ENCODE results near the gene RBFOX2. TPM values are rescaled to one million over a fixed set of nuclear protein-coding genes. Genes with fewer than 3 reads are reported as not detected.

RBFOX2 gene
- total and polyA plus RNA-seq, 2 of the 13 experiments (the other 11 are each of a cell fraction or from before 2014, with no cell fraction given): 37.3 to 40.4 TPM

DNA sequence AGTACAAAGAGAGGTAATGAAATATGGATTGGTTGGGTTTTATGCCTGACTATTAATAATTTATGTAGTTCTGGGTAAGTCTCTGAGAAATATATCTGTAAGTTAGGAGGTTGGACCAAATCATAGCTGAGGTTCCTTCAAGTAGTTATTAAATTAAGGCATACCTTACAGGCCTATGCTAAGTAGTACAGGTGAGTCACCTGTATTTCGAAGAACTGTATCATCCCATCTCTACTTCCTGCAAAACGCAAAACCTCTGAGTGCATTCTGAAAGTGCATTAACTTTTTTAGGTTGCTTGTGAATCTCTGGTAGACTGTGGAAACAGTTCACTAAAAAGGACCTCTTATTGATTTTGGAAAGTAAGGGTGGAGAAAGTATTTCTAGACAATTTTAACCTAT is 273.9 kb downstream of the RBFOX2 start:
- Histone ChIP-seq H3K79me2 (ENCODE audit: insufficient read depth, low read length) (no peaks in the 10 kb centered on the region), H4K20me1 (ENCODE audit: insufficient read depth, low read length) (no peaks in the 10 kb centered on the region), H3K4me1 (ENCODE audit: insufficient read depth, low read length) (peaks cover 8% of the 10 kb centered on the region), H3K4me3 (replicated peaks in 1 of 3; ENCODE audit: insufficient read depth in 1 of 3, low read depth in 2 of 3, low read length in 3 of 3) (no peak overlapping the region), H3K4me2 (ENCODE audit: low read depth, low read length) (no peak overlapping the region), H3K27me3 (ENCODE audit: control insufficient read depth in 1 of 2, insufficient read depth in 2 of 2, low read length in 2 of 2) (no peaks in the 10 kb centered on the region), H3K27ac (ENCODE audit: extremely low read length, insufficient read depth, low read length) (no peak overlapping the region), H3K9ac (ENCODE audit: insufficient read depth, low read depth, low read length) (no peak overlapping the region), H3K36me3 (replicated peaks in 1 of 2; ENCODE audit: control insufficient read depth in 1 of 2, insufficient read depth in 2 of 2, low read length in 2 of 2) (peaks cover 7 to 9% of the 10 kb centered on the region in 2 experiments), H3K9me3 (ENCODE audit: low read length) (no peaks in the 10 kb centered on the region), H2AFZ (ENCODE audit: low read length) (no peak overlapping the region)
- intact Hi-C loops (cut with micrococcal nuclease; ENCODE audit: unreplicated experiment) (no loop called here), in situ Hi-C loops (cut with HindIII; ENCODE audit: extremely low pct_ligation_motif_present, low pct_unique_long_range_greater_than_20kb) (no loop called here)
- ChIA-PET CTCF (ENCODE audit: low intra/inter-chr PET ratio, low total read pairs) (no interaction called here), POLR2A (no interaction called here)
- 98% methylated on average over 2 of the region's 2 CpGs for whole genome bisulfite sequencing (ENCODE audit: low lambda C conversion rate)
- TF ChIP-seq SOX13 (IDR thresholded peaks at IDR 0.05) (no peak), SOX13 (CRISPR knock-in tag; conservative IDR thresholded peaks at IDR 0.05 in 1 of 2, IDR thresholded peaks at IDR 0.05 in 1 of 2) (no peak), SSRP1 (CRISPR knock-in tag; IDR thresholded peaks at IDR 0.05) (no peak), PLRG1 (conservative IDR thresholded peaks at IDR 0.05) (no peak)
- ATAC-seq (no peak), FAIRE-seq (no peak), DNase-seq (ENCODE audit: low spot score) (no peak)
- no TSS peak for BruUV-seq (replicated peaks)

GRCh38 chr22:35752863-35753189 is 275.8 kb downstream of the RBFOX2 start:
- Histone ChIP-seq H3K4me3 (replicated peaks in 1 of 3; ENCODE audit: insufficient read depth in 1 of 3, low read depth in 2 of 3, low read length in 3 of 3) (no peak overlapping the region), H3K27ac (ENCODE audit: extremely low read length, insufficient read depth, low read length) (no peak overlapping the region), H3K4me1 (ENCODE audit: insufficient read depth, low read length) (peaks cover 8% of the 10 kb centered on the region), H3K4me2 (ENCODE audit: low read depth, low read length) (no peak overlapping the region), H4K20me1 (ENCODE audit: insufficient read depth, low read length) (no peaks in the 10 kb centered on the region), H2AFZ (ENCODE audit: low read length) (no peak overlapping the region), H3K9ac (ENCODE audit: insufficient read depth, low read depth, low read length) (no peak overlapping the region), H3K9me3 (ENCODE audit: low read length) (no peaks in the 10 kb centered on the region), H3K79me2 (ENCODE audit: insufficient read depth, low read length) (no peaks in the 10 kb centered on the region), H3K27me3 (ENCODE audit: control insufficient read depth in 1 of 2, insufficient read depth in 2 of 2, low read length in 2 of 2) (no peaks in the 10 kb centered on the region), H3K36me3 (replicated peaks in 1 of 2; ENCODE audit: control insufficient read depth in 1 of 2, insufficient read depth in 2 of 2, low read length in 2 of 2) (peaks cover 0 to 3% of the 10 kb centered on the region in 2 experiments; a peak in 2 of 5 replicates)
- 96% methylated on average over 3 of the region's 3 CpGs for WGBS (ENCODE audit: low lambda C conversion rate)
- DNase-seq (ENCODE audit: low spot score) (no peak), FAIRE-seq (no peak), ATAC-seq (no peak)
- TF ChIP-seq, protein P1, sequence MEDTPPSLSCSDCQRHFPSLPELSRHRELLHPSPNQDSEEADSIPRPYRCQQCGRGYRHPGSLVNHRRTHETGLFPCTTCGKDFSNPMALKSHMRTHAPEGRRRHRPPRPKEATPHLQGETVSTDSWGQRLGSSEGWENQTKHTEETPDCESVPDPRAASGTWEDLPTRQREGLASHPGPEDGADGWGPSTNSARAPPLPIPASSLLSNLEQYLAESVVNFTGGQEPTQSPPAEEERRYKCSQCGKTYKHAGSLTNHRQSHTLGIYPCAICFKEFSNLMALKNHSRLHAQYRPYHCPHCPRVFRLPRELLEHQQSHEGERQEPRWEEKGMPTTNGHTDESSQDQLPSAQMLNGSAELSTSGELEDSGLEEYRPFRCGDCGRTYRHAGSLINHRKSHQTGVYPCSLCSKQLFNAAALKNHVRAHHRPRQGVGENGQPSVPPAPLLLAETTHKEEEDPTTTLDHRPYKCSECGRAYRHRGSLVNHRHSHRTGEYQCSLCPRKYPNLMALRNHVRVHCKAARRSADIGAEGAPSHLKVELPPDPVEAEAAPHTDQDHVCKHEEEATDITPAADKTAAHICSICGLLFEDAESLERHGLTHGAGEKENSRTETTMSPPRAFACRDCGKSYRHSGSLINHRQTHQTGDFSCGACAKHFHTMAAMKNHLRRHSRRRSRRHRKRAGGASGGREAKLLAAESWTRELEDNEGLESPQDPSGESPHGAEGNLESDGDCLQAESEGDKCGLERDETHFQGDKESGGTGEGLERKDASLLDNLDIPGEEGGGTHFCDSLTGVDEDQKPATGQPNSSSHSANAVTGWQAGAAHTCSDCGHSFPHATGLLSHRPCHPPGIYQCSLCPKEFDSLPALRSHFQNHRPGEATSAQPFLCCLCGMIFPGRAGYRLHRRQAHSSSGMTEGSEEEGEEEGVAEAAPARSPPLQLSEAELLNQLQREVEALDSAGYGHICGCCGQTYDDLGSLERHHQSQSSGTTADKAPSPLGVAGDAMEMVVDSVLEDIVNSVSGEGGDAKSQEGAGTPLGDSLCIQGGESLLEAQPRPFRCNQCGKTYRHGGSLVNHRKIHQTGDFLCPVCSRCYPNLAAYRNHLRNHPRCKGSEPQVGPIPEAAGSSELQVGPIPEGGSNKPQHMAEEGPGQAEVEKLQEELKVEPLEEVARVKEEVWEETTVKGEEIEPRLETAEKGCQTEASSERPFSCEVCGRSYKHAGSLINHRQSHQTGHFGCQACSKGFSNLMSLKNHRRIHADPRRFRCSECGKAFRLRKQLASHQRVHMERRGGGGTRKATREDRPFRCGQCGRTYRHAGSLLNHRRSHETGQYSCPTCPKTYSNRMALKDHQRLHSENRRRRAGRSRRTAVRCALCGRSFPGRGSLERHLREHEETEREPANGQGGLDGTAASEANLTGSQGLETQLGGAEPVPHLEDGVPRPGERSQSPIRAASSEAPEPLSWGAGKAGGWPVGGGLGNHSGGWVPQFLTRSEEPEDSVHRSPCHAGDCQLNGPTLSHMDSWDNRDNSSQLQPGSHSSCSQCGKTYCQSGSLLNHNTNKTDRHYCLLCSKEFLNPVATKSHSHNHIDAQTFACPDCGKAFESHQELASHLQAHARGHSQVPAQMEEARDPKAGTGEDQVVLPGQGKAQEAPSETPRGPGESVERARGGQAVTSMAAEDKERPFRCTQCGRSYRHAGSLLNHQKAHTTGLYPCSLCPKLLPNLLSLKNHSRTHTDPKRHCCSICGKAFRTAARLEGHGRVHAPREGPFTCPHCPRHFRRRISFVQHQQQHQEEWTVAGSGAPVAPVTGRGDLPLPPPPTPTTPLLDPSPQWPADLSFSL (CRISPR knock-in tag; IDR thresholded peaks at IDR 0.05): no peak
- TF ChIP-seq ZNF800 (CRISPR knock-in tag; IDR thresholded peaks at IDR 0.05): no peak
- TF ChIP-seq ZFP62 (CRISPR knock-in tag; IDR thresholded peaks at IDR 0.05): no peak
- no peak for TF ChIP-seq ZNF660 (CRISPR knock-in tag; IDR thresholded peaks at IDR 0.05; ENCODE audit: borderline replicate concordance, low read depth)
- no peak for TF ChIP-seq CHCHD3 (CRISPR knock-in tag; IDR thresholded peaks at IDR 0.05)
- intact Hi-C loops (cut with micrococcal nuclease; ENCODE audit: unreplicated experiment) (no loop called here), in situ Hi-C loops (cut with HindIII; ENCODE audit: extremely low pct_ligation_motif_present, low pct_unique_long_range_greater_than_20kb) (no loop called here)
- BruUV-seq (replicated peaks): no TSS peak
- ChIA-PET POLR2A (no interaction called here), CTCF (ENCODE audit: low intra/inter-chr PET ratio, low total read pairs) (no interaction called here)
